NCI-H1092 (cell line): ENCODE results near the gene ECI1.
"Not testable (repeated sequence)": the region's sequence is repeated elsewhere in the genome, so short reads cannot be mapped to it uniquely, and the experiment has no call there.

Experiments
- DNase-seq: peaks from one replicate; lab custom pipeline; 2025; lab: John Stamatoyannopoulos, UW

Gene ECI1

DNA sequence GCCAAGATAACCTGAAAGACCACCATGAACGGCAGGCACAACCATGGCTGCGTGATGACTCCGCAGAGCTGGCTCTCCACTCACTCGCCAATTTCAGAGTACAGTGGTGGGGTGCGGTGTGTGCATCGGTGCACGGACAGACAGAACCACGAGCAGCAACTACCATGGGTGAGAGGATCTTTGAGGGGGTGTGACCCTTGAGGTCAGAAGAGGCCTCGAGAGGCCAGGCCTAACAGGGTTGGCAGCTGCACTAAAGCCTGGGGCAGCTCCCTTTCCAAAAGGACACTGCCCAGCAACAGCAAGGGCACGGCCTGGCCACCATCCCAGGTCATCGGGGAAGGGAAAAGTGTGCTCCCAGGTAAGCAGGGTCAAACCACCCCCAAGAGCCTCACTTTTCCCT is 1.9 kb upstream of the ECI1 start:
- DNase-seq, result no peak

DNA sequence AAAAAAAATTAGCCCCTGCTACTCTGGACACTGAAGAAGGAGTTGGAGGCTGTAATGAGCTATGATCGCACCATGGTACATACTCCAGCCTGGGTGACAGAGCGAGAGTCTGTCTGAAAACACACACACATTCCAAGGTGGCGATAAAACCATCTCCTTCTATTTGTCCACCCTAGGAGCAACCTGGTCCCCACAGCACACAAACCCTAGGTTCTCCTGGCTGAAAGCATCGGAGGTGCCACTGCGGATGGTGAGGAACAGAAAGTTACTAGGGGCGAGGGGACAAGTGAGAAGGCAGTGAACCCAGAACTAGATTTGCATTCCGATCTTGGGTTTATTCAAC is 1.4 kb upstream of the ECI1 start:
- no peak for DNase-seq

DNA sequence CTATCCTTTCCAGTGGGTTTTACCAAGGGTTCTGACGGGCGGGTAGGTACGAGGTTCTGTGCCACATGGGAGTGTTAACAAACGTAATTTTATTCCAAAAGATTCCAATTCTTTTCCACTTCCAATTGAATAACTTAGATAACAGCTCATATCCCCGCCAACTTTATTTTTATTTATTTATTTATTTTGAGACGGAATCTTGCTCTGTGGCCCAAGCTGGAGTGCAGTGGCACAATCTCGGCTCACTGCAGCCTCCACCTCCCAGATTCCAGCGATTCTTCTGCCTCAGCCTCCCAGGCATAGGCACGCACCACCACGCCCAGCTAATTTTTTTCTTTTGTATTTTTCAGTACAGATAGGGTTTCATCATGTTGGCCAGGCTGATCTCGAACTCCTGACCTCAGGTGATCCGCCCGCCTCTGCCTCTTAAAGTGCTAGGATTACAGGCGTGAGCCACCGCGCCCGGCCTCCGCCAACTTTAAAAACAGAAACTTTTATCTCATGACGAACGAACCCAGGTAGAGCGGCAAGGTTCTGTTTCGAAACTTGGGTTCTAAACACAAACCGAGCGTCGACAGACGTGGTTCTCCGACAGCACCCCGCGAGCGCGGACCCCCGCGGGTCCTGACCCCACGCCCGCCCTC is 613 bp downstream of the ECI1 start:
- no peak for DNase-seq

DNA sequence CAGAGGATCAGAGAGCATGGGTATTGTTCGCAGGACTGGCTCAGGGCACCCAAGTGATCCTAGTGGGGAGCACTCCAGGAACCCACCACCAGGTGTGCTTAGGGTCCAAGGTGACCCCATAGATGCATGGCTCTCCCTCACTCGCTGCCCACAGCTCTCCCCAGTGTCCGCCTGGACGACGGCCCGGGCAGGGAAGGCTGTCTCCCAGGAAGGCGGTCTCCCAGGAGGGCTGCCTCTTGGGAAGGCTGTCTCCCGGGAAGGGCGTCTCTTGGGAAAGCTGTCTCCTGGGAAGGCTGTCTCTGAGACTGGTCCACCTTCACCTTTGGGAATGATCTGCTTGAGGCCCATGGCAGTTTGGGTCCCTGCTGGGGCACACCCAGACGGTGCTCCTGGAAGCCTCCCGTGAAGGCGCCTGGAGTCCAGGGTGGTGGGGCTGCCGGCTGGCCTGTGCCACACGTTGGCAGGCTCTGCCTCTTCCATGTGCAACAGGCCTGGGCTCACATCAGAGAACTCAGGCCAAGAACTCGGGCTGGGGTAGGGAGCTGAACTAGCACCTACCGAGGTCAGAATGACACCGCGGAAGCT is 5.0 kb downstream of the ECI1 start:
- DNase-seq, result no peak

DNA sequence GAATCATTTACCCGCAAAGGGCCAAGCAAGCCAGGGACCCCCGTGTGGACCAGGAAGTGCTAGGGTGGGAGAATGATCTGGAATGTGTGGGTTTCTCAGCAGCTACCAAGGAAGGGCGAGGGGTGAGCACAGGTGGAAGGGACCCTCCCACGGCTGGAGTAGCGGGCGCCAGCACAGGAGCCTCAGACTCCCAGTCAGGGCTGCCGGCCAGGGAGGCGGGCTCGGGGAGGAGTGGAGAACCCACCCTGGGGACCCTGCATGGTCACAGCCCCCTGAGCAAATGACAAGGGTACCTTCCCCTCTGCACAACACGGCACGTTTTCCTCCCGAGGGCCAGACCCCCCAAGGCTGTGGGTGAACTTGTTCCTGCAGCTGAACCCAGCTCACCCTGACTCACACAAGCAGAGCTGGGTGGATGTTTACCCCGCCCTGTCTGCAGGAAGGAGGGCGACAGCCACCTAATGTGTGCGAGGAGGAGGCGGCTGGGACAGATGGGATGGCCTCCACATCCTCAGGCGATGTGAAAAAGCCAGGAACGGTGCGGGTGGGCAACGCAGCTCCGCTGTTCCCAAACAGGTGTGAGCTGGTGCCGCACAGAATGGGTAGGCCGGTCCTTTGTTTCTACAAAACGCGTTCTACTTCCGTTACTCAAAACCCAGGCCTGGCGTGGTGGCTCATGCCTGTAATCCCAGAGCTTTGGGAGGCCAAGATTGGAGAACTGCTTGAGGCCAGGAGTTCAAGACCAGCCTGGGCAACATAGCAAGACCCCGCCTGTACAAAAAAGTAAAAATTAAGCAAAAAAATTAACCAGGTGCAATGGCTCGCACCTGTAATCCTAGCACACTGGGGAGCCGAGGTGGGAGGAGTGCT is 6.2 kb downstream of the ECI1 start:
- DNase-seq, result no peak

DNA sequence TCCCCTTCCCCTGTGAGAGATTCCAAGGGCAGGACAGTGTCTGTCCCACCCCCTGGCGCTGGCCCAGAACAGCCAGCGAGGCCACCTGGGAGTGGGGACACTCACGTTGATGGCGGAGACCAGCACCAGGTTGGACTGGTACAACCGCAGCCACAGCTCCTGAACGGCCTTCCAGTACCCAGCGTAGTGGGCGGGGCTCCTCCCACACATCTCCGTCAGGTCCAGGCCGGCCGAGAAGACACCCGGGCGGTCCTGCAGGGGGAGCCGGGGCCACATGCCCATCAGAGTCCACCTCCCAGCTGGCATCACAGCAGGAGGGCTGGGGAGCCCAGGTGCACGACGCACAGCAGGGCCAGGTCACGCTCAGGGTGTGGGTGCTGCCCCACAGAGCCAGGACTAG is 7.1 kb downstream of the ECI1 start:
- DNase-seq, result no peak

DNA sequence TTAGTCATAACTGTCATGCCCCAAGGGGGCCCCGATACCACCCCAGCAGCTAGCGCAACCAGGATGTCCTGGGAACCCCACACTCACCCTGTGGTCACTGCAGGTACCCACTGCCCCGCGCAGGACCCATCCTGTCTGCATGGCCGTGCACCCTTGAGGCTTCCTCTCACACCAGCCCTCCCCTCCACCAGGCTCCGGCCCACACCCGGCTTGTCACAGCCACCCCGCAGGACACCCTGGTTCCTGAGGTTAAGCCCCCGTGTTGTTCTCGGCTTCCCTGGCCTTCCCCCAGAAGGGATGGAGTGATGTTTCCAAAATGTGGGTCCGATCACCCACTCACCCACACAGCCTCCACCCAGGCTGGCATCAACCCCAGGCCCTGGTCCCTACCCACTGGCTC is 7.6 kb downstream of the ECI1 start:
- DNase-seq, result no peak

DNA sequence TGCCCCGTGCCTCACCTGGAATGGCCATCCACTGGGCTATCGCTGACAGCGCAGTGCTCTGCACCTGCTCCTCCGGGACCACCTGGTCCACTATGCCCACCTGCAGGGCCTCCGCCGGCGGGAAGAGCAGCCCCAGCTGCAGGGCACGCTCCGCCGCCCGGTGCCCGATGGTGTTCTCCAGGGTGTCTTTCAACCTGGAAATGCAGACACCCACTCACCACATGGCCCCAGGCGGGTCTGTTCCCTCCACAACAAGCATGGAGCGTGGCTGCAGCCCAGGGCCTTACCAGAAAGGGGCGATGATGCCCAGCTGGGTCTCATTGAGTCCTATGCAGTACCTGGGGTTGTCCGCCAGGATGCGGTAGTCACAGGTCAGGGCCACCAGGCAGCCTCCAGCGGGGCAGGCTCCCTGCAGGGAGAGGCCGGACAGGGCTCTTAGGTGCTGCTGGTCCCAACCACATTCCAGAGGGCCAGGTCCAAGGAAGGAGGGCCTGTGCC is 8.3 kb downstream of the ECI1 start:
- DNase-seq, result no peak

DNA sequence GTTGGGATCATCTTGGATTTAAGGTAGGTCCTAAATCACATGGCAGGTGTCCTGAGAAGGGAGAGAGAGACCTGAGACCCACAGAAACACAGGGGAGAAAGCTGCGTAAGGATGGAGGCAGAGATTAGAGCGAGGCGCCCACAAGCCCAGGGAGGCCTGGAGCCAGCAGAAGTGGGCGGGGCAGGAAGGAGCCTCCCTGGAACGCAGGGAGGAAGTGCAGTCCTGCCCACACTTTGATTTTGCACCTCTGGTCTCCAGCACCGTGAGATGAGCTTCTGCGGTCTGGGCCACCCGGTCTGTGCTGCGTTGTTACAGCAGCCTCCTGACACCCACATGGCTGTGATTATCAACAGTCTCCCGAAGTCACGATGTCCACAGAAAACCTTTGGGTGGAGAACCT is 8.8 kb downstream of the ECI1 start:
- no peak for DNase-seq

DNA sequence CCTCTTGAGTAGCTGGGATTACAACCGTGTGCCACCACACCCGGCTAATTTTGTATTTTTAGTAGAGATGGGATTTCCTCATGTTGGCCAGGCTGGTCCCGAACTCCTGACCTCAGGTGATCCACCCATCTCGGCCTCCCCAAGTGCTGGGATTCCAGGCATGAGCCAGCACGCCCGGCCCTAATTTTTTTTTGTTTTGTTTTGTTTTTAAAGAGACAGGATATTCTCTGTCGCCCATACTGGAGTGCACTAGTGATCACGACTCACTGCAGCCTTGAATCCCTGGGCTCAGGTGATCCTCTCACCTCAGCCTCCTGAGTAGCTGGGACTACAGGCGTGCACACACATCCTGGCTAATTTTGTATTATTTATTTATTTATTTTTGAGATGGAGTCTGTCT is 11.1 kb downstream of the ECI1 start:
- not testable (repeated sequence) for DNase-seq

DNA sequence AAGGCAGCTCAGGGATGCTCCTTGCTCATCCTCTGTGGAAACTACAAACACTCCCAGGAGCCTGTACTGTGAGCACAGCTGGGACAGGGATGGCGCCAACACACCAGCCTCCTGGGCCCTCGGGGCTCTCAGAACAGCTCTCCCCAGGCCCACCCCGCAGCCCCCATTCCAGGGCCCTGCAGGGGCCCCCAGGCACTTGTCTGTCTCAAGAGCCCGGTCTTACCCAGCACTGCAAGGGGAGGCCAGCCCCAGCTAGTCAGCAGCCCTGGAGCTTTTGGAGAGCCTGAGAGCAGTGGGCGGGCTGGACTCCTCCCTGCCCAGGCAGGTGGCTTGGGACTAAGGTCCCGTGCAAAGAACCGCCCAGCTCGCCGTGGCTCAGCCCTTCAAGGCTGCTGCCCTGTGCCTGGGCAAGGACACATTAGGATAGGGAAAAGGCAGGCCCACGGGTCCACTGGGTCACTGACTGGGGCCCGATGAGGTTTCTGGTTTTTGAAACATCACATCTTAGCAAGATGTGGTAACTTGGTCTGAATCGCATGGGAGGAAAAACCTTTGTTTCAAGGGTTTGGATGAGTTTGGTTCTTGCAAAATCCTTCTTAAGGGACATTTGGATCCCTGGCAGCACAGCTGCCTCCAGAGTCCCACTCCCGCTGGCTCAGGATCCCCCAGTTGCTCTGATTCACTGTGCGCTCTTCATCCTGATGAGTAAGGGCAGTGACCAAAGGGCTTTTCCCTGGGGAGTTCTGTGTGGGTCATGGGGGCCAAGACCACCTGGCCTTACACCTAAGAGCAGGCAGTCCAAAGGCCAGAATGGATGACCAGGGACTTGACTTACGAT is 12.3 kb downstream of the ECI1 start:
- no peak for DNase-seq

DNA sequence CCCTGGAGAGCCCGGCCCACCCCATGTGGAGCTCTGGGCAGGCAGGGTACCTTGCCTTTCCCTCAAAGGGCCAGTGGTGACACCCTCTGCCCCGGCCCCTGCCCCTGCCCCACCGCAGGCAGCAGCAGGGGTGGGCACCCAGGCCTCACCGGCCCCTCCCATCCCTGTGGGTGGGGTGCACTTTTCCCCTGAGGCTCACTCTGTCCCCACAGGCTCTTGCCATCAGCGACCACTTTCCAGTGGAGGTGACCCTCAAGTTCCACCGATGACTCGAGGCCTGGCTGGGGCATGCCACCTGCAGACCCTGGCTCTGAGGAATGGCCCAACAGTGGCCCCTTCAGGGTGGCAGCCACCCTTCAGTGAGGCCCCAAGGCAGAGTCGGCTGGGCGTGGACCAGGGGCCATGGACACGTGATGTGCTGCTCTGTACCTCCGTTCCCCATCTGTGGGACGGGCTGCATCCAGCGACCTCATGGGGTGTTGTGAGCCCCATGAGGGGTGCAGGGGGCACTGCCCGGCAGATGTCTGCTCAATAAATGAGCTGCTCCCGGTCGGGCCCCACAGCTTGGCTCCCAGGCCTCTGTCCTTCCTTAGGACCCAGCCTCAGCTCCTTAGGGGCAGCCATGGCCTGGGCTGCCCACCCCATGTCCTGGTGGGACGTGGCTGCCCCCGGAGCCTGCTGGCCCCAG is 13.1 kb downstream of the ECI1 start:
- no peak for DNase-seq

DNA sequence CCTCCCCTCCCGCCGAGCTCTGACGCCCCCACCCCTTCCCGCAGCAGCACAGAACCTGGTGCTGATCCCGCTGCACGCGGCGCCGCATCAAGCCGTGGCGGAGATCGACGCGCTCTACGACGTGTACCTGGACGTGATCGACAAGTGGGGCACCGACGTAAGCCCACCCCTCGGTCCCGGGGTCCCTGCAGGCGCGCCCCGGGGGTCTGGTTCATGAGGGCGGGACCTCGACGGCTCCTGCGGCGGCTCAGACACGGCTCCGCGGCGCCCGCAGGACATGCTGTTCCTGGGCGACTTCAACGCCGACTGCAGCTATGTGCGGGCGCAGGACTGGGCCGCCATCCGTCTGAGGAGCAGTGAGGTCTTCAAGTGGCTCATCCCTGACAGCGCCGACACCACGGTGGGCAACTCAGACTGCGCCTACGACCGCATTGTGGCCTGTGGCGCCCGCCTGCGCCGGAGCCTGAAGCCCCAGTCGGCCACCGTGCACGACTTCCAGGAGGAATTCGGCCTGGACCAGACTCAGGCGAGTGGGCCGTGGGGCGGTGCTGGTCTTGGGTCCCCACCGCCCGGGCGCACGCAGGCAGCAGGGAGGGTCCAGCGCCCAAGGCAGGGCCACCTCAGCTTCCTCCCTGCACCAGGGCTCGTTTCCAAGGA is 13.8 kb downstream of the ECI1 start:
- DNase-seq, result no peak

DNA sequence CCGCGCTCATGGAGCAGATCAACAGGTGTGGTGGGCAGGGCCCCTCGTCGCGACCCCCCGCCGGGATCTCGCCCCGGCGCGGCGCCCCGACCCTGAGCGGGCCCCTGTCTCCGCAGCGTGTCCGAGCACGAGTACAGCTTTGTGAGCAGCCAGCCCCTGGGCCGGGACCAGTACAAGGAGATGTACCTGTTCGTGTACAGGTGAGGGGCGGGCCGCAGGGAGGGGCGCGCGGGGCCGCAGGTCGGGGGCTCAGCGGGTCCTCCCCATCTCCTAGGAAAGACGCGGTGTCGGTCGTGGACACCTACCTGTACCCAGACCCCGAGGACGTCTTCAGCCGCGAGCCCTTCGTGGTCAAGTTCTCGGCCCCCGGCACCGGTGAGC is 14.3 kb downstream of the ECI1 start:
- DNase-seq, result no peak

DNA sequence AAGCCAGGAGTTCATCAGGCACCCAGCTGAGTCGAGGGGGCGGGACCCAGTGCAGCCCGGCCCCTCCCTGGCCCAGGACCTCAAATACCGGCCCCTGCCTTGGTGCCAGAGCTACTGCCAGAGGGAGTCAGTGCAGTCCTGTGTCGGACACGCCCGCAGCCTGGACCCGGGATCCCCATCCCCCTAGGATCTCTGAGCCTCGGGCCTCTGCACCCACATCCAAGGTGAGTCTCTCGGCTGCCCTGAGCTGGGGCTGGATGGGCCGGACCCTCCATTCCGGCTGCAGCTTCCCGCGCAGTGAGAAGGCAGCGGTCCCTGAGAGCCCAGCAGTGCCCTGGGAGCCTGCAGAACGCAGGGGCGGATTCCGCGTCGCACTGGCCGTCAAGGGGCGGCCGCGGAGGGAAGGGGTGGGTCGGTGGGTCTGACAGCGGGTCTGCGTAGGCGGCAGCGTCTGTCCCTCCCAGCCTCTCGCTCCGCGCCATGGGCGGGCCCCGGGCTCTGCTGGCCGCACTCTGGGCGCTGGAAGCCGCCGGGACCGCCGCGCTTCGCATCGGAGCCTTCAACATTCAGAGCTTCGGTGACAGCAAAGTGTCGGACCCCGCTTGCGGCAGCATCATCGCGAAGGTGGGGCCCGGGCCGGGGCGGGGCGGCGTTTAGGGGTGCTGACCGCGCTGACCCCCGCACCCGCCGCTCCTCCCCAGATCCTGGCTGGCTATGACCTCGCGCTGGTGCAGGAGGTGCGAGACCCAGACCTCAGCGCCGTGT is 14.9 kb downstream of the ECI1 start, which contains the start of gene DNASE1L2:
TSS of gene DNASE1L2 (plus strand) at position 108 of the 765 bp plus-strand sequence. CDS start at position 481, 373 bp downstream.
- no peak for DNase-seq

DNA sequence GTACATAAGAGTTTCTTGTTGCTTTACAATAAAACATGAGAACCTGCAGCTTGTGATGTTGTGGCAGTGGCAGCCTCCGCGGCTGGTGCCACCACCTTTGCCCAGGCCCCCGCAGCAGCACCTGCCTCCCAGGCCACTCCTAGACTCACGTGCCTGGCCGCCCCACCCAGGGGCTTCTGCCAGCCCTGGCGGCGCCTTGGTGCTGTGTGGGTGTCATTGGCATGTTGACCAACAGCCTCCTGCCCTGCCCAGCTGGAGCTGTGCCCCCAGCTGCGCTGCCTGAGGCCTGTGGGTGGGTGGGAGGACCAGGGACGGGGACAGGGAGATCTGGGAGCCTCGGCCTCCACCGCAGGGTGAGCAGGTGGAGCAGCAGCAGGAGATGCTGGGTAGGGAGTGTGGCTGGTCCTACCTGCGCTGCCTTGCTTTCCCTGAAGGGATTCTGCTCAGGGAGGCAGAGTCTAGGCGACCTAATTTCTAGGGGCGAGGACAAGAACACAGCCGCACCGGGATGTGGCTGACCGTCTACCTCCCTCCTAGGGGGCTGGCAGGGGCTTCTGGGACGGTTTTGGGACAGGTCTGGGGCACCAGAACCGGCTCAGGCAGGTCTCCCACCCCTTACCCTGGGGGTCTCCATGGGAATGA is 15.6 kb downstream of the ECI1 start:
- no peak for DNase-seq

DNA sequence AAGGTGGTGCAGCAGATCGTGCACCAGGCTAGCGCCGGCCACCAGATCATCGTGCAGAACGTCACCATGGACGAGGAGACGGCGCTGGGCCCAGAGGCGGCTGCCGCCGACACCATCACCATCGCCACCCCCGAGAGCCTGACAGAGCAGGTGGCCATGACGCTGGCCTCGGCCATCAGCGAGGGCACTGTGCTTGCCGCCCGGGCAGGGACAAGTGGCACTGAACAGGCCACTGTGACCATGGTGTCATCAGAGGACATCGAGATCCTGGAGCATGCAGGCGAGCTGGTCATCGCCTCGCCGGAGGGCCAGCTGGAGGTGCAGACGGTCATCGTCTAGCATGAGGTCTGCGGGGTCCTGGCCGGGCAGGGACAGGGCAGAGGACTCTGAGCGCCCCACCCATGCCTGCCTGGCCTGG is 16.1 kb downstream of the ECI1 start:
- no peak for DNase-seq

DNA sequence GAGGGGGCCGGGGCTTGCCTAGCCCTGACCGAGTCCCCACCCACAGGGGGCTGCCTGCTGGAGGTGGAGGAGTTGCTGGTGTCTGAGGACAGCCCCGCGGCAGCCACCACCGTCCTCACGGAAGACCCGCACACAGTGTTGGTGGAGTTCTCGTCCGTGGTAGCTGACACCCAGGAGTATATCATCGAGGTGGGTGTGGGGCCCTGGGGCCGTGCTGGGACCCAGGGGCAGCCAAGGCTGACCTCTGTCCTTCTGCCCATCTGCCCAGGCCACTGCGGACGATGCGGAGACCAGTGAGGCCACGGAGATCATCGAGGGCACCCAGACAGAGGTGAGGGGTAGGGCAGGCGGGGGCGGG is 16.6 kb downstream of the ECI1 start:
- DNase-seq, result no peak

DNA sequence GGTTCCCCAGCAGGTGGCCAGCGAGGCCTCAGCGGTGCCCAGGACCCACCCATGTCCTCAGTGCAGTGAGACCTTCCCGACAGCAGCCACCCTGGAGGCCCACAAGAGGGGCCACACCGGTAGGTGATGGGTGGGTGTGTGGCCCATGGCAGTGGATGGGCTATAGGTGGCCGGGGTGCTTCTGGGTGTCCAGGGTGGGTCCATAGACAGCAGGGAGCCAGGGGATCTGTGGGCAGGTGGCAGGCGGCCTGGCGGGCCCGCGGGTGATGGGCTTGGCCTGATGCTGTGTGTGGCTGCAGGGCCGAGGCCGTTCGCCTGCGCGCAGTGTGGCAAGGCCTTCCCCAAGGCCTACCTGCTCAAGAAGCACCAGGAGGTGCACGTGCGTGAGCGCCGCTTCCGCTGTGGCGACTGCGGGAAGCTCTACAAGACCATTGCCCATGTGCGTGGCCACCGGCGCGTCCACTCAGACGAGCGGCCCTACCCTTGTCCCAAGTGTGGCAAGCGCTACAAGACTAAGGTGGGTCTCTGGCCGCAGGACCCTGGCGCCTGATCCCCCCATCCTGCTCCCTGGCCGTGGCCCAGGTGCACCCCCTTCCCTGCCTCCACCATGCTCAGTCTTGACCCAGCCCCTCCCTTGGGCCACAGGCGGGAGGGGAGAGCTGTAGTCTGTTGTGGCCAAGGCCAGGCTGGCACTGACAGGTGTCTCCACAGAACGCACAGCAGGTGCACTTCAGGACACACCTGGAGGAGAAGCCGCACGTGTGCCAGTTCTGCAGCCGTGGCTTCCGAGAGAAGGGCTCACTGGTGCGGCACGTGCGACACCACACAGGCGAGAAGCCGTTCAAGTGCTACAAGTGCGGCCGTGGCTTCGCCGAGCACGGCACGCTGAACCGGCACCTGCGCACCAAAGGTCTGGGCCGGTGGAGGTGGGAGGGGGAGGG is 17.2 kb downstream of the ECI1 start:
- no peak for DNase-seq
